ENCODE measurements around the gene POLD2.

Gene POLD2

DNA sequence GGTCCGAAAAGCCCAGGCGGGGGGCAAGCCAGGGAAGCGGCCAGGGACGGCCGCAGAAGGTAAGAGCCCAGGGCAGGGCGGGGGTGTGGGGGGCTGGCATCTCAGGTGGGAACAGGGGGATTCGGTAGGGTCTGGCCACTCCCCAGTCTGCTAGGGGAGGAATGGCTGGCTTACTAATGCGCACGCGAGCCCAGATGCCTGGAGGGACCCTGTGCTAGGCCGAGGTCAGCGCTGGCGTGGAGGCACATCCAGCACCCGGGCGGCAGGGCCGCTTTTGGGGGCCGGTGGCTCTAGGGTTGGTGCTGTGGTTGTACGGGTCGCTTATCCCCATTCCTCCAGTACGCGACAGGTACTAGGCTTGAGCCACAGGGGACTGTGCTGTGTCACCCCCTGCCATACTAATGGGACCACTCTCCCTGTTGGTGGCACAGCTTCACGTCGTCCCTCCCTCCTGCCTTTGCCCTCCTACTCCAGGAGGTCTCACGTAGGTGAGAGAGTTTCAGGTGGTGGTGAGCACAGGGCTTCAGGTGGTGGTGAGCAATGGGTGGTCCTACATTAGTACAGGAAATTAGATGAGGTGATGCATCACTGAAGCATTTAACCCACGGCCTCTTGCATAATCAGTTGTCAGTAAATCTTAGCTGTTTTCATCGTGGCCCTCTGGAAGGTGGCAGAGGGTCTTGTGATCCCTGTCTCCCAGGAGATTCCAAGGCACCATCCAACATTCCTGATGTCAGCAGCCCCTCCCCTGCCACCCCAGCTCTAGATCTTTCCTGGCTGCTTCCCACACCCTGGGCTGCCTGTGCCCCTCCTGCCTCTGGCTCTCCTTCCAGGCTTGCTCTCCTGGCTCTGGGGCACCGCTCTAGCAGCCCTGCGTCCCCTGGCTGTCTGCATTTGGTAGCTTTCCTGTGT, 18.2 kb downstream of the POLD2 start:
- no peaks in the 10 kb centered on the region for H3K36me3 ChIP-seq (ENCODE audit: control insufficient read depth, low read length)
- H3K27me3 ChIP-seq (ENCODE audit: control insufficient read depth, low read length), result peaks cover 34% of the 10 kb centered on the region

DNA sequence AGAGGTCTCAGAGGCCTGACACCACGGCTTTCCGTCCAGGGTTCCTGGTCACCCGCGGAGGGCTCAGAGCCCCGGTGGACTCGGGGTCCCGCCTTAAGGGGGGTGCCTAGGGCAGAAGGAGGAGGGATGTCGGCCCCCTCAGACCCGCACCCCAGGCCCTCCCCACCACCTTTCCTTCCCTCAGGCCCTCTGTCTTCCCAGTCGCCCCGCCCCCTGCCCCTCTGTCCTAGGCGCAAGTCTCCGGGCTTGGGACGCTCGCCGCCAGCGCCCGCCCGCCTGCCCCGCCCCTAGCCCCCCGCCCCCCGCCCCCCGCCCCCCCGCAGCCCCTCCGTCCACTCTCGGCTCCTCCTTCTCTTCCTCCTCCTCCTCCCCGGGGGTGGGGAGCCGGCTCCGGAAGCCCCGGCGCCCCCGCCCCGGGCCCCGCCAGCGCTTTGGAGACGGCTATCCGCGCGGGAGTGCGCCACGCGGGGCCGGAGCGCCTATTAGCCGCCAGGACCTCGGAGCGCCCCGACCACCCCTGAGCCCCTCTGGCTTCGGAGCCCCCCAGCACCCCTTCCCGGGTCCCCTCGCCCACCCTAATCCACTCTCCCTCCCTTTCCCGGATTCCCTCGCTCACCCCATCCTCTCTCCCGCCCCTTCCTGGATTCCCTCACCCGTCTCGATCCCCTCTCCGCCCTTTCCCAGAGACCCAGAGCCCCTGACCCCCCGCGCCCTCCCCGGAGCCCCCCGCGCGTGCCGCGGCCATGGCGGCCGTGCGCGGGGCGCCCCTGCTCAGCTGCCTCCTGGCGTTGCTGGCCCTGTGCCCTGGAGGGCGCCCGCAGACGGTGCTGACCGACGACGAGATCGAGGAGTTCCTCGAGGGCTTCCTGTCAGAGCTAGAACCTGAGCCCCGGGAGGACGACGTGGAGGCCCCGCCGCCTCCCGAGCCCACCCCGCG, 19.2 kb downstream of the POLD2 start, which contains the start of gene AEBP1:
TSS of gene AEBP1 (plus strand) at position 423 of the 937 bp plus-strand sequence. CDS start at position 744, 321 bp downstream.
- Histone ChIP-seq H3K27ac (ENCODE audit: low read depth, low read length) (no peak within 1 kb of the TSS), H3K4me2 (ENCODE audit: low read length) (peak within 1 kb of the TSS; percentile 6; the same call in 1 of the 2 replicates), H3K36me3 (ENCODE audit: control insufficient read depth, low read length) (no peaks in the 10 kb centered on the region), H3K4me1 (ENCODE audit: control insufficient read depth, low read length) (peaks cover 28% of the 10 kb centered on the region), H3F3A (ENCODE audit: control insufficient read depth, insufficient read depth) (peaks cover 4% of the 10 kb centered on the region; the same call in 1 of the 2 replicates), H4K20me1 (ENCODE audit: control insufficient read depth, insufficient read depth, low read depth, low read length) (no peaks in the 10 kb centered on the region), H3K9me3 (ENCODE audit: control insufficient read depth, insufficient read depth, low read length) (no peaks in the 10 kb centered on the region), H3K27me3 (ENCODE audit: control insufficient read depth, low read length) (peaks cover 34% of the 10 kb centered on the region), H3K79me2 (ENCODE audit: control insufficient read depth, low read length) (no peaks in the 10 kb centered on the region), H3K4me3 (ENCODE audit: low read length) (no peak within 1 kb of the TSS), H3K9me2 (replicated peaks; ENCODE audit: control insufficient read depth, low read length) (no peaks in the 10 kb centered on the region)
- TF ChIP-seq EZH2phosphoT487 (IDR thresholded peaks at IDR 0.05; ENCODE audit: borderline replicate concordance, low read length), result peak; percentile 87; the same call in 1 of the 2 replicates
- TF ChIP-seq, protein P1, sequence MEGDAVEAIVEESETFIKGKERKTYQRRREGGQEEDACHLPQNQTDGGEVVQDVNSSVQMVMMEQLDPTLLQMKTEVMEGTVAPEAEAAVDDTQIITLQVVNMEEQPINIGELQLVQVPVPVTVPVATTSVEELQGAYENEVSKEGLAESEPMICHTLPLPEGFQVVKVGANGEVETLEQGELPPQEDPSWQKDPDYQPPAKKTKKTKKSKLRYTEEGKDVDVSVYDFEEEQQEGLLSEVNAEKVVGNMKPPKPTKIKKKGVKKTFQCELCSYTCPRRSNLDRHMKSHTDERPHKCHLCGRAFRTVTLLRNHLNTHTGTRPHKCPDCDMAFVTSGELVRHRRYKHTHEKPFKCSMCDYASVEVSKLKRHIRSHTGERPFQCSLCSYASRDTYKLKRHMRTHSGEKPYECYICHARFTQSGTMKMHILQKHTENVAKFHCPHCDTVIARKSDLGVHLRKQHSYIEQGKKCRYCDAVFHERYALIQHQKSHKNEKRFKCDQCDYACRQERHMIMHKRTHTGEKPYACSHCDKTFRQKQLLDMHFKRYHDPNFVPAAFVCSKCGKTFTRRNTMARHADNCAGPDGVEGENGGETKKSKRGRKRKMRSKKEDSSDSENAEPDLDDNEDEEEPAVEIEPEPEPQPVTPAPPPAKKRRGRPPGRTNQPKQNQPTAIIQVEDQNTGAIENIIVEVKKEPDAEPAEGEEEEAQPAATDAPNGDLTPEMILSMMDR (IDR thresholded peaks at IDR 0.05; ENCODE audit: low read depth, low read length, poor library complexity, severe bottlenecking), result no peak

More for the DNA sequence above, 18.2 kb downstream of the POLD2 start:
- no peaks in the 10 kb centered on the region for H4K20me1 ChIP-seq (ENCODE audit: control insufficient read depth, insufficient read depth, low read depth, low read length)
- H3K9me3 ChIP-seq (ENCODE audit: control insufficient read depth, insufficient read depth, low read length), result no peaks in the 10 kb centered on the region
- no peaks in the 10 kb centered on the region for H3K9me2 ChIP-seq (replicated peaks; ENCODE audit: control insufficient read depth, low read length)
- no peak overlapping the region for H3K4me3 ChIP-seq (ENCODE audit: low read length)
- H3K79me2 ChIP-seq (ENCODE audit: control insufficient read depth, low read length), result no peaks in the 10 kb centered on the region
- H3K4me1 ChIP-seq (ENCODE audit: control insufficient read depth, low read length), result peaks cover 20% of the 10 kb centered on the region
- peak; percentile 27; the same call in 1 of the 2 replicates for TF ChIP-seq EZH2phosphoT487 (IDR thresholded peaks at IDR 0.05; ENCODE audit: borderline replicate concordance, low read length)
- TF ChIP-seq, protein P1 (IDR thresholded peaks at IDR 0.05; ENCODE audit: low read depth, low read length, poor library complexity, severe bottlenecking), result no peak
- no peak overlapping the region for H3K27ac ChIP-seq (ENCODE audit: low read depth, low read length)
- peaks cover 4% of the 10 kb centered on the region; the same call in 1 of the 2 replicates for H3F3A ChIP-seq (ENCODE audit: control insufficient read depth, insufficient read depth)
- H3K4me2 ChIP-seq (ENCODE audit: low read length), result 0 out of 2 replicates have a peak overlapping the region, but pooled peaks have one; percentile 6

DNA sequence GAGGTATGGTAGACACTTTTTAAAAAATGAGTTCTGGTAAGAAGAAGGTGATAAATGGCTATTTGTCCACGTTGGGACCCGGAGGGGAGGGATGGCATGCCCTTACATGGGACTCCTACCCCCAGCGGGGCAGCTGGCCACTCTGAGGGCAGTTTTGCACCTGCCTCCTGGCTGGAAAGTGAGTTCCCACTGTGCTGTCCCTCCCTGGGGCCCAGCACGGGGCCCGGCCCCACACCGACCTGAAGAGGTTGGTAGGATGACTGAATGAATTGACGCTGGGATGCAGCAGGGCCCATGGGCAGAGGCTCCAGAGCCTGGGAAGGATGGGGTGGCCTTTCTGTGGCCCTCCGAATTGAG, 19.8 kb downstream of the POLD2 start:
- no peaks in the 10 kb centered on the region for H3K36me3 ChIP-seq (ENCODE audit: control insufficient read depth, low read length)
- H3K27me3 ChIP-seq (ENCODE audit: control insufficient read depth, low read length), result peaks cover 34% of the 10 kb centered on the region
- TF ChIP-seq, protein P1 (IDR thresholded peaks at IDR 0.05; ENCODE audit: low read depth, low read length, poor library complexity, severe bottlenecking), result no peak
- no peak for TF ChIP-seq EZH2phosphoT487 (IDR thresholded peaks at IDR 0.05; ENCODE audit: borderline replicate concordance, low read length)
- no peaks in the 10 kb centered on the region for H4K20me1 ChIP-seq (ENCODE audit: control insufficient read depth, insufficient read depth, low read depth, low read length)
- H3F3A ChIP-seq (ENCODE audit: control insufficient read depth, insufficient read depth), result peaks cover 4% of the 10 kb centered on the region
- H3K4me1 ChIP-seq (ENCODE audit: control insufficient read depth, low read length), result peaks cover 31% of the 10 kb centered on the region
- no peak overlapping the region for H3K27ac ChIP-seq (ENCODE audit: low read depth, low read length)
- no peaks in the 10 kb centered on the region for H3K79me2 ChIP-seq (ENCODE audit: control insufficient read depth, low read length)
- no peaks in the 10 kb centered on the region for H3K9me3 ChIP-seq (ENCODE audit: control insufficient read depth, insufficient read depth, low read length)
- H3K4me2 ChIP-seq (ENCODE audit: low read length), result no peak overlapping the region
- no peaks in the 10 kb centered on the region for H3K9me2 ChIP-seq (replicated peaks; ENCODE audit: control insufficient read depth, low read length)
- no peak overlapping the region for H3K4me3 ChIP-seq (ENCODE audit: low read length)

All from DOHH2 (cell line).